B cell (primary cell): ENCODE results near the gene WWTR1.

Experiments used
- CTCF ChIP-seq: fragments of 200-600 bp; IDR thresholded peaks from one replicate; pipeline ENCODE4 v1.8.0; 2022; ENCODE audit warnings: antibody characterized with exemption, mild to moderate bottlenecking
- EZH2 ChIP-seq: IDR thresholded peaks from 2 replicates; pipeline ENCODE4 v1.6.1; 2012; ENCODE audit warnings: borderline replicate concordance, low read depth, mild to moderate bottlenecking, moderate library complexity, low read length; ENCODE audit not compliant: insufficient read depth, poor library complexity, severe bottlenecking

GRCh38 chr3:149590691-149591441 lies 67.0 kb downstream of the WWTR1 start:
- TF ChIP-seq CTCF (no peak), EZH2 (no peak)
